ENCODE measurements around the gene BLZF1. TPM values are rescaled to one million over a fixed set of nuclear protein-coding genes. Genes with fewer than 3 reads are reported as not detected.

BLZF1 gene
- total RNA-seq, 1 donor from 2014 or later, result 14.2 TPM

- Mint-ChIP-seq H3K4me1 (peaks cover 4% of the 10 kb centered on the region), H3K27ac (ENCODE audit: unreplicated experiment) (no peak overlapping the region), H3K27me3 (ENCODE audit: low read depth) (no peaks in the 10 kb centered on the region), H3K36me3 (ENCODE audit: low read depth) (peaks cover 6% of the 10 kb centered on the region), H3K9me3 (peaks cover 2% of the 10 kb centered on the region), H3K4me3 (no peak overlapping the region)
- TF ChIP-seq CTCF (conservative IDR thresholded peaks at IDR 0.05), result no peak
- no peak for DNase-seq (ENCODE audit: low read depth, low spot score)
Observed at GRCh38 chr1:169347688-169348382, 20.2 kb upstream of the BLZF1 start.

- Mint-ChIP-seq H3K4me1 (peaks cover 4% of the 10 kb centered on the region), H3K9me3 (peaks cover 5% of the 10 kb centered on the region), H3K36me3 (ENCODE audit: low read depth) (peaks cover 10% of the 10 kb centered on the region), H3K27ac (ENCODE audit: unreplicated experiment) (no peak overlapping the region), H3K27me3 (ENCODE audit: low read depth) (no peaks in the 10 kb centered on the region), H3K4me3 (no peak overlapping the region)
- peak; percentile 35 for DNase-seq (ENCODE audit: low read depth, low spot score)
- TF ChIP-seq CTCF (conservative IDR thresholded peaks at IDR 0.05), result peak; percentile 93
Observed at GRCh38 chr1:169348383-169349036, 19.5 kb upstream of the BLZF1 start.

- no peak for DNase-seq (ENCODE audit: low read depth, low spot score)
- TF ChIP-seq CTCF (conservative IDR thresholded peaks at IDR 0.05), result no peak
- Mint-ChIP-seq H3K4me1 (peaks cover 9% of the 10 kb centered on the region), H3K9me3 (peaks cover 6% of the 10 kb centered on the region), H3K4me3 (no peak overlapping the region), H3K27me3 (ENCODE audit: low read depth) (no peaks in the 10 kb centered on the region), H3K36me3 (ENCODE audit: low read depth) (peaks cover 9% of the 10 kb centered on the region), H3K27ac (ENCODE audit: unreplicated experiment) (peak overlapping the region; percentile 9)
Observed at GRCh38 chr1:169360415-169360814, 7.6 kb upstream of the BLZF1 start.

- no peak for DNase-seq (ENCODE audit: low read depth, low spot score)
- peaks cover 6% of the 10 kb centered on the region for H3K9me3 Mint-ChIP-seq
- H3K27me3 Mint-ChIP-seq (ENCODE audit: low read depth), result no peaks in the 10 kb centered on the region
- peaks cover 9% of the 10 kb centered on the region for H3K4me1 Mint-ChIP-seq
- TF ChIP-seq CTCF (conservative IDR thresholded peaks at IDR 0.05), result no peak
- H3K36me3 Mint-ChIP-seq (ENCODE audit: low read depth), result peaks cover 9% of the 10 kb centered on the region
- no peak overlapping the region for H3K27ac Mint-ChIP-seq (ENCODE audit: unreplicated experiment)
- no peak overlapping the region for H3K4me3 Mint-ChIP-seq
Observed at GRCh38 chr1:169361281-169361680, 6.7 kb upstream of the BLZF1 start.

- Mint-ChIP-seq H3K4me1 (peaks cover 9% of the 10 kb centered on the region), H3K36me3 (ENCODE audit: low read depth) (peaks cover 9% of the 10 kb centered on the region), H3K4me3 (no peak overlapping the region), H3K9me3 (peaks cover 6% of the 10 kb centered on the region), H3K27me3 (ENCODE audit: low read depth) (no peaks in the 10 kb centered on the region), H3K27ac (ENCODE audit: unreplicated experiment) (no peak overlapping the region)
- no peak for DNase-seq (ENCODE audit: low read depth, low spot score)
- no peak for TF ChIP-seq CTCF (conservative IDR thresholded peaks at IDR 0.05)
Observed at GRCh38 chr1:169363046-169363730, 4.8 kb upstream of the BLZF1 start.

Data from neural crest cell (in vitro differentiated cells).